HepG2 (cell line): ENCODE results near the gene FCHO2. TPM values are rescaled to one million over a fixed set of nuclear protein-coding genes. Genes with fewer than 3 reads are reported as not detected.
A peak's percentile ranks its signal among the peaks of the same experiment; 100 is the strongest.

Source experiments
- ATF2 ChIP-seq: sonication (generic); formaldehyde crosslinking; IDR thresholded peaks from 2 replicates; pipeline ENCODE4 v1.4.0; 2020; ENCODE audit warnings: missing genetic modification reagents
- DRAP1 ChIP-seq: IDR thresholded peaks from 2 replicates; pipeline ENCODE4 v1.6.1; 2016; ENCODE audit warnings: missing genetic modification reagents, missing compliant biosample characterization
- FOXJ3 ChIP-seq: sonication (generic); formaldehyde crosslinking; IDR thresholded peaks from 2 replicates; pipeline ENCODE4 v1.4.0; 2020; ENCODE audit warnings: missing genetic modification reagents, mild to moderate bottlenecking, borderline replicate concordance
- HBP1 ChIP-seq: IDR thresholded peaks from 2 replicates; pipeline ENCODE4 v1.6.1; 2016; ENCODE audit warnings: low read depth, control low read depth
- KDM5A ChIP-seq: fragments of 200-600 bp; sonication (generic); IDR thresholded peaks from 2 replicates; pipeline ENCODE4 v1.7.0; 2018; ENCODE audit warnings: antibody characterized with exemption, mild to moderate bottlenecking, low read length, borderline replicate concordance
- MTF1 ChIP-seq: sonication (generic); formaldehyde crosslinking; IDR thresholded peaks from 2 replicates; pipeline ENCODE4 v1.5.0; 2020; ENCODE audit warnings: missing genetic modification reagents
- NFYC ChIP-seq: IDR thresholded peaks from 2 replicates; pipeline ENCODE4 v1.6.1; 2016; ENCODE audit warnings: missing genetic modification reagents, missing compliant biosample characterization
- PREB ChIP-seq: sonication (generic); formaldehyde crosslinking; IDR thresholded peaks from 2 replicates; pipeline ENCODE4 v1.4.0; 2020; ENCODE audit warnings: missing genetic modification reagents
- SATB2 ChIP-seq: sonication (generic); formaldehyde crosslinking; IDR thresholded peaks from 2 replicates; pipeline ENCODE4 v1.5.0; 2020; ENCODE audit warnings: missing genetic modification reagents
- SETDB1 ChIP-seq: sonication (generic); formaldehyde crosslinking; IDR thresholded peaks from 2 replicates; pipeline ENCODE4 v1.5.1; 2020; ENCODE audit warnings: missing genetic modification reagents, mild to moderate bottlenecking, borderline replicate concordance
- SNAPC2 ChIP-seq: sonication (generic); formaldehyde crosslinking; IDR thresholded peaks from 2 replicates; pipeline ENCODE4 v1.8.1; 2022; ENCODE audit warnings: mild to moderate bottlenecking, missing genetic modification reagents
- SOX13 ChIP-seq, 3 experiments: fragments of 450-650 bp in 1 of 3; sonication (generic) in 1 of 3; formaldehyde crosslinking in 1 of 3; IDR thresholded peaks in 2 of 3; conservative IDR thresholded peaks in 1 of 3; 2 replicates each; pipeline versions ENCODE4 v1.5.0 to v1.6.1; 2016 to 2020; ENCODE audit warnings: antibody characterized with exemption in 1 of 3, mild to moderate bottlenecking in 1 of 3, missing compliant biosample characterization in 1 of 3, missing genetic modification reagents in 1 of 3, moderate library complexity in 1 of 3
- SSRP1 ChIP-seq: IDR thresholded peaks from 2 replicates; pipeline ENCODE4 v1.6.1; 2016; ENCODE audit warnings: control low read depth
- STAT5B ChIP-seq: sonication (generic); formaldehyde crosslinking; IDR thresholded peaks from 2 replicates; pipeline ENCODE4 v1.4.0; 2020; ENCODE audit warnings: missing genetic modification reagents
- ZBTB3 ChIP-seq: sonication (generic); formaldehyde crosslinking; IDR thresholded peaks from 2 replicates; pipeline ENCODE4 v1.4.0; 2020; ENCODE audit warnings: low read depth, mild to moderate bottlenecking, moderate library complexity, missing genetic modification reagents, borderline replicate concordance
- ZC3H4 ChIP-seq: sonication (generic); formaldehyde crosslinking; IDR thresholded peaks from 2 replicates; pipeline ENCODE4 v1.4.0; 2020; ENCODE audit warnings: missing genetic modification reagents, borderline replicate concordance
- ZFP90 ChIP-seq: sonication (generic); formaldehyde crosslinking; IDR thresholded peaks from 2 replicates; pipeline ENCODE4 v1.8.0; 2022; ENCODE audit warnings: missing genetic modification reagents, mild to moderate bottlenecking, inconsistent platforms, borderline replicate concordance
- ZMAT3 ChIP-seq: sonication (generic); formaldehyde crosslinking; conservative IDR thresholded peaks from 2 replicates; pipeline ENCODE4 v1.7.0; 2021; ENCODE audit warnings: missing genetic modification reagents
- ZNF10 ChIP-seq: sonication (generic); formaldehyde crosslinking; IDR thresholded peaks from 2 replicates; pipeline ENCODE4 v1.4.0; 2020; ENCODE audit warnings: mild to moderate bottlenecking, low read depth, missing genetic modification reagents, borderline replicate concordance
- ZNF232 ChIP-seq: sonication (generic); formaldehyde crosslinking; IDR thresholded peaks from 2 replicates; pipeline ENCODE4 v1.4.0; 2020; ENCODE audit warnings: missing genetic modification reagents, borderline replicate concordance
- ZNF274 ChIP-seq: sonication (generic); formaldehyde crosslinking; IDR thresholded peaks from 2 replicates; pipeline ENCODE4 v1.5.1; 2020; ENCODE audit warnings: mild to moderate bottlenecking, missing genetic modification reagents
- ZNF33B ChIP-seq: sonication (generic); formaldehyde crosslinking; IDR thresholded peaks from 2 replicates; pipeline ENCODE4 v1.5.1; 2020; ENCODE audit warnings: mild to moderate bottlenecking, missing genetic modification reagents
- ZNF597 ChIP-seq: sonication (generic); formaldehyde crosslinking; IDR thresholded peaks from 2 replicates; pipeline ENCODE4 v1.5.0; 2020; ENCODE audit warnings: missing genetic modification reagents
- ZNF672 ChIP-seq: sonication (generic); formaldehyde crosslinking; IDR thresholded peaks from 2 replicates; pipeline ENCODE4 v1.8.1; 2022; ENCODE audit warnings: missing genetic modification reagents
- ZSCAN21 ChIP-seq: sonication (generic); formaldehyde crosslinking; IDR thresholded peaks from 2 replicates; pipeline ENCODE4 v1.8.0; 2022; ENCODE audit warnings: mild to moderate bottlenecking, missing genetic modification reagents, moderate library complexity, borderline replicate concordance
- polyA plus RNA-seq, 8 experiments: library from polyadenylated mRNA; depleted of rRNA in 3 of 8; stranded (reverse) in 7 of 8; unstranded in 1 of 8; fragments of >200 nt; fragmentation: Illumina TruSeq in 4 of 8; extraction: Trizol in 4 of 8; gene quantifications; 2 replicates each; pipeline versions ENCODE4 v1.2.1 to v1.2.3, GENCODE V29; 2011 to 2016; ENCODE audit warnings: low read depth in 4 of 8, missing spikeins in 1 of 8, mixed read lengths in 1 of 8; ENCODE audit not compliant: insufficient read depth in 1 of 8
- total RNA-seq, 5 experiments: library from RNA; depleted of rRNA; stranded (reverse); fragments of >200 nt; fragmentation: Illumina TruSeq; extraction: Trizol; gene quantifications; 2 replicates each; pipeline ENCODE4 v1.2.3, GENCODE V29; 2016; ENCODE audit warnings: low read depth in 1 of 5

FCHO2 gene
- total and polyA plus RNA-seq, 2 of the 13 experiments (the other 11 are each of a cell fraction or from before 2014, with no cell fraction given): 11.6 to 17.3 TPM

GRCh38 chr5:72955143-72955767, 586 bp upstream of the FCHO2 start (continued):
- no peak; the same call in 1 of the 2 replicates for TF ChIP-seq NFYC (CRISPR knock-in tag)
- TF ChIP-seq ATF2 (CRISPR knock-in tag): no peak
- TF ChIP-seq HBP1: 0 out of 2 replicates have a peak, but pooled peaks have one; percentile 27
- no peak for TF ChIP-seq ZNF672 (CRISPR knock-in tag)
- no peak for TF ChIP-seq SETDB1 (CRISPR knock-in tag)
- peak; percentile 83; the same call in 1 of the 2 replicates for TF ChIP-seq ZNF232
- no peak for TF ChIP-seq ZNF274
- no peak for TF ChIP-seq PREB (CRISPR knock-in tag)
- no peak for TF ChIP-seq MTF1
- no peak; the same call in 1 of the 2 replicates for TF ChIP-seq SSRP1 (CRISPR knock-in tag)
- TF ChIP-seq ZNF33B (CRISPR knock-in tag): no peak
- TF ChIP-seq STAT5B (CRISPR knock-in tag): 0 out of 2 replicates have a peak, but pooled peaks have one; percentile 10
- no peak for TF ChIP-seq ZNF10
- TF ChIP-seq KDM5A: peak; percentile 74; the same call in 1 of the 2 replicates
- no peak for TF ChIP-seq DRAP1 (CRISPR knock-in tag)
- no peak for TF ChIP-seq ZBTB3
- peak; percentile 67; the same call in 1 of the 2 replicates for TF ChIP-seq FOXJ3 (CRISPR knock-in tag)
- no peak for TF ChIP-seq ZNF597
- TF ChIP-seq ZC3H4 (CRISPR knock-in tag): no peak
- TF ChIP-seq SNAPC2: no peak
- no peak for TF ChIP-seq SATB2 (CRISPR knock-in tag)
- no peak for TF ChIP-seq SOX13 (IDR thresholded peaks at IDR 0.05)
- peak in 1 of 2 experiments; percentile 58; a peak in 2 of 4 replicates for TF ChIP-seq SOX13 (CRISPR knock-in tag; conservative IDR thresholded peaks at IDR 0.05 in 1 of 2, IDR thresholded peaks at IDR 0.05 in 1 of 2)
- no peak for TF ChIP-seq ZFP90 (CRISPR knock-in tag)
- no peak for TF ChIP-seq ZSCAN21 (CRISPR knock-in tag)
- TF ChIP-seq ZMAT3 (CRISPR knock-in tag): peak; percentile 54; the same call in 1 of the 2 replicates
